ENCODE measurements around the gene GRIN1.
A peak's percentile ranks its signal among the peaks of the same experiment; 100 is the strongest.

Gene GRIN1

GRCh38 chr9:137148242-137148641, 9.3 kb downstream of the GRIN1 start:
- no peak for DNase-seq

- DNase-seq = no peak
These were observed 9.7 kb downstream of the GRIN1 start for GRCh38 chr9:137148661-137149060.

- DNase-seq = no peak
These were observed 10.4 kb downstream of the GRIN1 start for GRCh38 chr9:137149363-137149762.

GRCh38 chr9:137149942-137150616, 11.1 kb downstream of the GRIN1 start:
- peak in 1 of 2 experiments; percentile 60 for DNase-seq

- DNase-seq = peak; percentile 65 to 74
These were observed 11.9 kb downstream of the GRIN1 start for GRCh38 chr9:137150617-137151457.

GRCh38 chr9:137152844-137153405, 14.0 kb downstream of the GRIN1 start:
- no peak for DNase-seq

GRCh38 chr9:137156567-137157375, 17.8 kb downstream of the GRIN1 start:
- DNase-seq = peak; percentile 63

- DNase-seq = no peak
These were observed 18.9 kb downstream of the GRIN1 start for GRCh38 chr9:137157618-137158415.

GRCh38 chr9:137158625-137159024, 19.7 kb downstream of the GRIN1 start:
- no peak for DNase-seq

- DNase-seq = no peak
These were observed 20.4 kb downstream of the GRIN1 start for GRCh38 chr9:137159105-137160053.

GRCh38 chr9:137160054-137160425, 21.1 kb downstream of the GRIN1 start:
- no peak for DNase-seq

- DNase-seq = no peak
These were observed 22.0 kb downstream of the GRIN1 start for GRCh38 chr9:137160716-137161557.

- DNase-seq = no peak
These were observed 22.9 kb downstream of the GRIN1 start for GRCh38 chr9:137161558-137162486.

- DNase-seq = no peak
These were observed 23.8 kb downstream of the GRIN1 start for GRCh38 chr9:137162505-137163364.

GRCh38 chr9:137163365-137163715, 24.4 kb downstream of the GRIN1 start:
- no peak for DNase-seq

- no peak for DNase-seq
These were observed 24.9 kb downstream of the GRIN1 start for GRCh38 chr9:137163805-137164204.

- no peak for DNase-seq
These were observed 25.7 kb downstream of the GRIN1 start for GRCh38 chr9:137164370-137165249.

All from activated CD4-positive, alpha-beta T cell treated with anti-CD3 and anti-CD28 coated beads, Interleukin-2, amount 50 U/mL, for 48 hours (primary cell).